Right renal pelvis (tissue), 4 donors: ENCODE measurements around the gene MMP11. TPM values are rescaled to one million over a fixed set of nuclear protein-coding genes. Genes with fewer than 3 reads are reported as not detected.

ENCODE experiments used
- DNase-seq, 4 donors: peaks; one replicate each; pipeline ENCODE4 v3.0.0-alpha.2; 2013; ENCODE audit warnings: low read depth in 4 of 4, low spot score in 3 of 4, missing footprints in 1 of 4
- polyA plus RNA-seq, 4 donors: library from polyadenylated mRNA; unstranded; fragments of 120-200 nt; gene quantifications; one replicate each; pipeline ENCODE4 v1.2.1, GENCODE V29; 2013; ENCODE audit not compliant: insufficient read length in 4 of 4

The MMP11 gene
- polyA plus RNA-seq, 4 donors: 12.1 to 25.4 (median 19.8) TPM

DNA sequence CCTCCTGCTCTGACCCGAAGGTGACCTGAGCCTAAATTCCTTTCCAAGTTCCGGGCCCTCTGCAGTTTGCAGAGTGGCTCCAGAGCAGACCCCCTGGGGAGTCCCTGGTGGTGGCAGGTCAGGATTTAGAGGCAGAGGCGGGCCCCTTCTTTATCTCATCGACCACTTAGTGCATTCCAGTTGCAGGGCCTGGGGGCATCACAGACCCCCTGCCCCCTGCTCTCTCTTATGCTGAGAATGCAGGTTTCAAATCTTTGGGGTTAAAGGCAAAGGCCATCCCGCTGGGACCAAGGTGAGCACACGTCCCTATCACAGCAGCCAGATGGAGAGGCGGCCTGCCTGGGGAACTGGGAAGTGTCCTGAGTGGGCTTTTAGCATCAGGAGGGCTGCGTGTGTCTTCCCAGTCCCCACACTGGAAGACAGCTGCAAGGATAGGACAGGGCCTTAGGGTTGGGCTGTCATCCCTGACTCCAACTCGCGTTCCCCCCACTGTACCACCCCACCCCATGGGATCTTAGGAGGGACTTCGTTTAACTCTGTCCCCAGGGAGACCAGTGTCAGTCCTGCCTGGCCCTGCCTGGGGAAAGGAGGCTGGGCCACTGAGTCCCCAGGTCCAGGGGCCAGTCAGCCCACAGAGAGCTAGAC lies 54.8 kb downstream of the MMP11 start:
- no peak for DNase-seq

DNA sequence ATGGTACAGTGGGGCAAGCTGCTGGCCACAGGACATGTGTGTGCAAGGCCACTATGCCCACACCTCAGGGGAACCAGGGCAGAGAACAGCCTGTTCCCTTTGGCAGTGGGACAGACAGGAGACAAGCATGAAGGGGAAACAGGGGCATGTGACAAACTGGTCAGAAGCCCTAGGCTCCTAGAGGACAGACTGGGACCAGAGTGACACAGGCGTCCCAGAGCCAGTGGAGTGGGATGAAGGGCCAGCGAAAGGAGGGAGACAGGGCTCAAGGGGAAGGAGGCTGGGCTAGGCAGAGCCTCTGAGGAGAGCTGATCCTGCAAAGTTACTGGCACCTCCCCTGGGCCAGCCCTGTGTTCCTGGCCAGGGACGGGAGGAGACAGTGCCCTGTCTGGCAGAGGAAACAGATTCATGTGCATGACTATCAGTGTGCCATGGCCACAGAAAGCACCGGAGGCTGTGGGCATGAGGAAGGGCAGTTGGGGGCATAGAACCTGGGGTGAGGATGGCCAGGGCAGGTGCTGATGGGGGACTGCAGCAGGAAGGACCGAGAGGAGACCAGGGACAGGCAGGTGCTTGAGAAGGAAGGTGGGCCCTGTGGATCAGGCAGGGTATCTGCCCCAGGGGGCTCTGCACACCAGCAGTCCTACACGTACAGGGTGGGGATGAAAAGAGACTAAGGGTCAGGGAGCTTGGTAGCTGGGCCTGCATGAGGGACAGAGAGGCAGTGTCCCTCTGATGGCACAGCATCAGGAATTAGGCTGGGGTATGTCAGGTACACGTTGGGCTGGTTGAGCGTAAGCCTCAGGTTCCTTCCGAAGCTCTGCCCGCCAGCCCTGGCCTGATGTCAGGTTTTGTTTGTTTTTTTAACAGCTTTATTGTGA lies 56.4 kb downstream of the MMP11 start:
- DNase-seq: no peak

DNA sequence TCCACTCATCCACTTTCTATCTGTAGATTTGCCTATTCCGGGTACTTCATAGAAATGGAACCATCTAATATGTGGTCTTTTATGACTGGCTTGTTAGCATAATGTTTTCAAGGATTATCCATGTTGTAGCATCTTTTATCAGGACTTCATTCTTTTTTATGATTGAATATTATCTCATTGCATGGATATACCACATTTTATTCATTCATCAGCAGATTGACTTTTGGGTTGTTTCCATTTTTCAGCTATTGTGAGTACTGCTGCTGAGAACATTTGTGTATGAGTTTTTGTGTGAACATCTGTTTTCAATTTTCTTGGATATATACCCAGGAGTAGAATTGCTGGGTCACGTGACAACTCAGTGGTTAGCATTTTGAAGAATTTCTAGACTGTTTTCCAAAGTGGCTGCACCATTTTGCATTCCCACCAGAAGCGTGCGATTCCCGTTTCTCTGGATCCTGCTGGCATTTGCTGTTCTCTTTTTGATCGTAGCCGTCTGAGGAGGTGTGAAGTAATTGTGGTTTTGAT lies 57.3 kb downstream of the MMP11 start:
- no peak for DNase-seq

DNA sequence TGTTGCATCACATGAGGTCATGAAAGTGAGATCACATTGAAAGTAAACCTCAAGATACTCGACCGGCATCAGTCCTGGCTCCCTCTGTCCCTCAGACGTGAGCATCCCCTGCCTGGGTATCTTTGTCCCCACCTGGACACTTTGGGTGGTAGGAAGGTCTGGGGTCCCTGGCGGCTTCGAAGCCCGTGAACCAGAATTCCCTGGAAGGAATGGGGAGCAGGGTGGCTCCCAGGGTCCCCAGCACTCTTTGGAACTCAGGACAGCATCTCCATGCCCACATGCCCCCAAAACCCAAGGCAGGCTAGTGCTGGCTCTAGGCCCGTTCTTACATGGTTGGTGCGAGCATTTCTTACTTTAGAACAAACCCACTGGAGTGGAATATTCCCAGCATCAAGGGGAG lies 58.6 kb downstream of the MMP11 start:
- DNase-seq: no peak

DNA sequence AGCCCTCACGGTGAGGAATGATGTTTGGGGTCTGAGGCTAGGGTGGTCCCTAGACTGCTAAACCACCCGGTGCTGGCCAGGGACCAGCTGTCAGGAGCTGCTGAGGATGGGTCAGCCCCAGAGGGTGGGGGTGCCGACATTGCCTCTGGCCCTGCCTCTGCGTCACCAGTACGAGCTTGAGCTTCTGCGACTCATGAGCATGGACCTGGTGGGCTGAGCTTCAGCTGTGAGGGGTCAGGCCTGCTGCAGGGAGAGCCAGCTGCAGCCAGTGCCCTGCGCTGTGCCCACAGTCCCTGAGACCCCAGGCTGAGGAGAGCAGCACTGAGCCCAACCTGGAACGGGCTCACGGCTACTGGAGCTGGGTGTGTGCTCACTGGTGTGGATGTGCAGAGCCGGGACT lies 59.1 kb downstream of the MMP11 start:
- DNase-seq: no peak

DNA sequence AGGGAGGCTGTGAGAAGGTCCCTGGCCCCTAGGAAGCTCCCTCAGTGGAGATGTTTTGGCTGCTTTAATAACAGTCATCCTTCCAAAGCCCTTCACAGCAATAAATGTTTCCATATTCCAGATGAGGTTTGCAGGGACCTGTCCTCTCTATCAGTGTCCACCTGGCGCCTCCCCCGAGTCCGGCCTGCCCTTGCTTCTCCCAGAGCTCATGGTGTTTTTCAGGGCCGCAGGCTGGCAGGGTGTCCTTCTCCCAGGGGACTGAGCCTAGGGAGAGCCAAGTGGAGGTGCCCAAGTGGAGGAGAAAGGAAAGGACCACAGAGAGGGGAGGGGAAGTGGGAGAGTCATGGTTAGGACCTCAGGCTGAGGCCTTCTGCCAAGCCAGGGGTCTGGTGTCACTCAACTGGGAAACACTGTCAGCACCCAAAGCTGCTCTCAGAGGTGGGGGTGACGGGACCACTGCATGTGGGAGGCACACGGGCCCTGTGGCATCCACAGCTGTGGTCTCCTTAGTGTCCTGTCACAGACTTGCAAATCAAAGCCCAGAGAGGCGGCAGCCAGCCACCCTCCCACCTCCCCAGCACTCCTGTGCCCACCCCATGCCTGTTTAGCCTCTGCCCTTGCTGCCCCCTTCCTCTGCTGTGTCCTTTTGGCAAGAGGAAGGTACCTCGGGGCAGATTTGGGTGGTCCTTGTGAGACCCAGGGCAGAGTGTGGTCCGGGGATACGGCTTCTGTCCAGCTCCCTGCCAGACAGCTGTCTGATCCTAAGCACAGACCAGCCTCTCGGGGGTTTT lies 59.8 kb downstream of the MMP11 start:
- DNase-seq: no peak

DNA sequence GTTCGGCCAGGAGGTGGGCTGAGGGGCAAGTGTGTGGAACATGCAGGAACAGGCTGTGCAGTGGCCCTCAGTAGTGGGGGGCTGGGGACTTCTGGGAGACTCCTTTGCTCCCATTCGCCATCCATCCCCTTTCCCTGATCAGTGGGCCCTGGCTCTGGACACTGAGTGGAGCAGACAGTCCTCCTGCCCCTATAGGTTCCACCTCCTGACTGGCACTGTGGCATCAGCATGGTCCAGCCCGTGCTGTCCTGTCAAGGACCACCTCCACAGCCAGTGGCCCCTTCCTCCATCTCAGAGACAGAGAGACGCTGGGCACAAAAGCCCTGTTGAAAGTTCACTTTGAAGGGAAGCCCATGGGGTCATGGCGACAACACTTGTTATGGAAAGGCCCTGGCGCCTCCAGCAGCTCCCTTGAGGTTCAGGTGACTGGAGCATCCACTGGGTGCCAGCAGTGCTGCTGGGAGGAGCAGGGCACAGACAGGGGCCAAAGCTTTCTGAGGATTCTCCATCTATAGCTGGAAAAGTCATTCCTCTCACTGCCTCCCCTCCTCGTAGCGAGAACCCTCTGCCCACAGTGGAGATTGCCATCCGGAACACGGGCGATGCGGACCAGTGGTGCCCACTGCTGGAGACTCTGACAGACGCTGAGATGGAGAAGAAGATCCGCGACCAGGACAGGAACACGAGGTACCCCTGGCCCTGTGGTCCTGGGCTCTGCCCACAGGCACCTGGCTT lies 60.5 kb downstream of the MMP11 start:
- DNase-seq: no peak

Other genes with a start within 250 kb of the MMP11 start
- 1 to 10 TPM in 1 of 4 donors, under 1 TPM in 3; 0.49 to 1.6 (median 0.74) TPM for gene IGLL1, start 192.6 kb upstream of the MMP11 start, polyA plus RNA-seq
- 1 to 10 TPM; 1.1 to 2.8 (median 2.3) TPM for gene DRICH1, start 140.5 kb upstream of the MMP11 start, polyA plus RNA-seq
- 1 to 10 TPM; 1.8 to 3.1 (median 2.1) TPM for gene RGL4, start 81.8 kb upstream of the MMP11 start, polyA plus RNA-seq
- gene ZNF70, start 21.7 kb upstream of the MMP11 start, polyA plus RNA-seq: 1 to 10 TPM; 5.0 to 5.8 (median 5.5) TPM
- gene VPREB3, start 18.4 kb upstream of the MMP11 start, polyA plus RNA-seq: 1 to 10 TPM in 1 of 4 donors, under 1 TPM in 3; 0.69 to 1.3 (median 0.78) TPM
- gene C22orf15, start 9.9 kb upstream of the MMP11 start, polyA plus RNA-seq: 1 to 10 TPM; 2.3 to 3.5 (median 2.5) TPM
- 10 to 100 TPM; 79.3 to 96.3 (median 83.1) TPM for gene CHCHD10, start 4.9 kb upstream of the MMP11 start, polyA plus RNA-seq
- 100 to 1,000 TPM; 193 to 206 (median 194) TPM for gene SMARCB1, start 14.1 kb downstream of the MMP11 start, polyA plus RNA-seq
- gene DERL3, start 66.2 kb downstream of the MMP11 start, polyA plus RNA-seq: 1 to 10 TPM; 3.6 to 6.1 (median 4.7) TPM
- gene SLC2A11, start 85.0 kb downstream of the MMP11 start, polyA plus RNA-seq: 10 to 100 TPM; 24.9 to 32.9 (median 27.7) TPM
- gene MIF, start 121.5 kb downstream of the MMP11 start, polyA plus RNA-seq: 100 to 1,000 TPM; 174 to 366 (median 191) TPM
- gene GSTT2B, start 188.3 kb downstream of the MMP11 start, polyA plus RNA-seq: 10 to 100 TPM in 2 of 4 donors, 1 to 10 TPM in 2; 4.5 to 22.4 (median 12.6) TPM
- gene DDTL, start 194.0 kb downstream of the MMP11 start, polyA plus RNA-seq: 1 to 10 TPM; 6.3 to 7.9 (median 6.9) TPM
- gene DDT, start 201.6 kb downstream of the MMP11 start, polyA plus RNA-seq: 10 to 100 TPM; 59.3 to 95.8 (median 66.4) TPM
- gene GSTT2, start 207.3 kb downstream of the MMP11 start, polyA plus RNA-seq: 1 to 10 TPM in 2 of 4 donors, under 1 TPM in 2; 0.61 to 2.6 (median 1.3) TPM
- gene GSTT4, start 232.6 kb downstream of the MMP11 start, polyA plus RNA-seq: under 1 TPM in 1 of 4 donors, not detected in 3; 0.04 TPM
- 10 to 100 TPM; 42.2 to 53.3 (median 51.1) TPM for gene CABIN1, start 238.5 kb downstream of the MMP11 start, polyA plus RNA-seq